H1 (cell line): ENCODE data around the gene CGB5. TPM values are rescaled to one million over a fixed set of nuclear protein-coding genes. Genes with fewer than 3 reads are reported as not detected.

Source experiments
- CTCF ChIA-PET: fragments of 300-600 bp; sonication (Branson Sonifier 250); formaldehyde crosslinking; loops from one replicate; lab custom pipeline; 2021; ENCODE audit not compliant: partially characterized antibody; lab: Charles Lee
- POLR2A ChIA-PET: fragments of 300-600 bp; sonication (Branson Sonifier 250); formaldehyde crosslinking; loops from one replicate; lab custom pipeline; 2021; ENCODE audit warnings: inconsistent platforms; ENCODE audit not compliant: partially characterized antibody; lab: Charles Lee
- DNase-seq, 2 experiments: peaks; one replicate each; pipeline versions ENCODE4 v3.0.0 to v3.0.0-alpha.2; 2010 to 2022; ENCODE audit warnings: low spot score in 2 of 2, low read depth in 1 of 2, mixed read lengths in 1 of 2
- FAIRE-seq: peaks from 2 replicates; lab custom pipeline; 2011; peaks lifted over from hg19 to GRCh38; lab: Jason Lieb, UNC
- H2AFZ ChIP-seq: 2 replicates; pipeline ENCODE4 v1.8.1; 2012; ENCODE audit warnings: low read length, inconsistent platforms
- H2AK5ac ChIP-seq: 2 replicates; pipeline ENCODE4 v1.6.1; 2013; ENCODE audit warnings: low read depth, low read length
- H2BK120ac ChIP-seq: replicated peaks from 2 replicates; pipeline ENCODE3; 2013; ENCODE audit warnings: low read depth, low read length, inconsistent platforms
- H2BK12ac ChIP-seq: 2 replicates; pipeline ENCODE4 v1.6.1; 2013; ENCODE audit warnings: low read depth, low read length
- H2BK15ac ChIP-seq: 2 replicates; pipeline ENCODE4 v1.6.1; 2013; ENCODE audit warnings: low read length
- H2BK20ac ChIP-seq: 2 replicates; pipeline ENCODE4 v1.6.1; 2013; ENCODE audit warnings: low read length
- H2BK5ac ChIP-seq: 2 replicates; pipeline ENCODE4 v1.6.1; 2013; ENCODE audit warnings: low read depth, low read length
- H3K14ac ChIP-seq: 2 replicates; pipeline ENCODE4 v1.6.1; 2013; ENCODE audit warnings: inconsistent platforms; ENCODE audit not compliant: insufficient read length
- H3K18ac ChIP-seq: 2 replicates; pipeline ENCODE4 v1.6.1; 2013; ENCODE audit warnings: low read length; ENCODE audit errors: extremely low read depth
- H3K23ac ChIP-seq: 2 replicates; pipeline ENCODE4 v1.6.1; 2013; ENCODE audit warnings: inconsistent platforms; ENCODE audit not compliant: insufficient read length
- H3K23me2 ChIP-seq: 2 replicates; pipeline ENCODE4 v1.6.1; 2013; ENCODE audit warnings: low read depth, low read length
- H3K27ac ChIP-seq: 2 replicates; pipeline ENCODE4 v1.6.1; 2011; ENCODE audit warnings: low read depth, low read length, inconsistent platforms
- H3K27me3 ChIP-seq, 4 experiments: replicated peaks in 1 of 4; 1 replicate in 1 of 4; 2 replicates in 3 of 4; pipeline versions ENCODE4 v1.6.1 to v1.8.1; 2011 to 2013; ENCODE audit warnings: low read length in 3 of 4, mild to moderate bottlenecking in 3 of 4, inconsistent platforms in 2 of 4, mixed read lengths in 2 of 4, moderate library complexity in 1 of 4; ENCODE audit not compliant: control insufficient read depth in 3 of 4, insufficient read depth in 3 of 4; ENCODE audit errors: extremely low read depth in 1 of 4
- H3K36me3 ChIP-seq, 4 experiments: 2 replicates each; pipeline versions ENCODE4 v1.6.1 to v1.8.1; 2011 to 2013; ENCODE audit warnings: mild to moderate bottlenecking in 4 of 4, low read length in 3 of 4, moderate library complexity in 2 of 4, control low read depth in 1 of 4, inconsistent platforms in 1 of 4; ENCODE audit not compliant: insufficient read depth in 4 of 4, control insufficient read depth in 2 of 4
- H3K4ac ChIP-seq: replicated peaks from 2 replicates; pipeline ENCODE3; 2013; ENCODE audit warnings: low read length, low read depth, mixed read lengths, inconsistent platforms; ENCODE audit not compliant: insufficient read length
- H3K4me1 ChIP-seq, 4 experiments: replicated peaks in 1 of 4; 1 replicate in 1 of 4; 2 replicates in 3 of 4; pipeline versions ENCODE4 v1.6.1 to v1.8.1; 2011 to 2013; ENCODE audit warnings: low read length in 3 of 4, inconsistent platforms in 2 of 4, mixed read lengths in 1 of 4; ENCODE audit not compliant: insufficient read depth in 4 of 4, control insufficient read depth in 3 of 4
- H3K4me2 ChIP-seq, 2 experiments: 2 replicates each; pipeline versions ENCODE4 v1.6.1 to v1.8.1; 2011 to 2013; ENCODE audit warnings: low read depth in 2 of 2, low read length in 2 of 2, control low read depth in 1 of 2, inconsistent platforms in 1 of 2, mild to moderate bottlenecking in 1 of 2; ENCODE audit not compliant: insufficient read depth in 1 of 2
- H3K4me3 ChIP-seq, 4 experiments: fragments of 200-600, 300-600 bp in 1 of 4; sonication (generic), shearing (Covaris generic), sonication (Bioruptor Twin) in 1 of 4; 2 replicates each; pipeline versions ENCODE4 v1.5.1 to v1.8.1; 2011 to 2016; ENCODE audit warnings: low read length in 4 of 4, low read depth in 3 of 4, control low read depth in 2 of 4, inconsistent platforms in 2 of 4, mild to moderate bottlenecking in 2 of 4, mixed read lengths in 1 of 4, moderate library complexity in 1 of 4; ENCODE audit not compliant: insufficient read depth in 2 of 4; ENCODE audit errors: extremely low read depth in 1 of 4
- H3K56ac ChIP-seq: replicated peaks from 2 replicates; pipeline ENCODE3; 2013; ENCODE audit warnings: low read depth, mild to moderate bottlenecking, mixed read lengths, low read length, inconsistent platforms; ENCODE audit not compliant: insufficient read length
- H3K79me1 ChIP-seq: 2 replicates; pipeline ENCODE4 v1.6.1; 2013; ENCODE audit warnings: low read depth, low read length, control low read depth
- H3K79me2 ChIP-seq, 2 experiments: 2 replicates each; pipeline versions ENCODE4 v1.6.1 to v1.8.1; 2012 to 2013; ENCODE audit warnings: low read length in 2 of 2, mild to moderate bottlenecking in 2 of 2, inconsistent platforms in 1 of 2; ENCODE audit not compliant: insufficient read depth in 2 of 2, control insufficient read depth in 1 of 2
- H3K9ac ChIP-seq, 4 experiments: replicated peaks in 1 of 4; 1 replicate in 1 of 4; 2 replicates in 3 of 4; pipeline versions ENCODE4 v1.6.1 to v1.8.1; 2011 to 2013; ENCODE audit warnings: low read depth in 3 of 4, low read length in 3 of 4, control low read depth in 2 of 4, mild to moderate bottlenecking in 2 of 4, moderate library complexity in 2 of 4, inconsistent platforms in 1 of 4; ENCODE audit errors: extremely low read depth in 1 of 4
- H3K9me3 ChIP-seq, 2 experiments: 2 replicates each; pipeline versions ENCODE4 v1.6.1 to v1.8.1; 2012 to 2013; ENCODE audit warnings: mild to moderate bottlenecking in 2 of 2, moderate library complexity in 2 of 2, control low read depth in 1 of 2, inconsistent platforms in 1 of 2, low read depth in 1 of 2, low read length in 1 of 2, mixed read lengths in 1 of 2; ENCODE audit not compliant: insufficient read depth in 2 of 2
- H4K20me1 ChIP-seq, 2 experiments: replicated peaks in 1 of 2; 2 replicates each; pipeline versions ENCODE3 to v1.8.1; 2011 to 2013; ENCODE audit warnings: inconsistent platforms in 2 of 2, low read length in 2 of 2, mild to moderate bottlenecking in 1 of 2; ENCODE audit not compliant: insufficient read depth in 2 of 2, control insufficient read depth in 1 of 2
- H4K5ac ChIP-seq: 2 replicates; pipeline ENCODE4 v1.6.1; 2013; ENCODE audit warnings: low read length, low read depth, mixed read lengths, inconsistent platforms; ENCODE audit not compliant: insufficient read length
- H4K8ac ChIP-seq: 2 replicates; pipeline ENCODE4 v1.8.0; 2013; ENCODE audit warnings: mild to moderate bottlenecking, moderate library complexity, low read length, inconsistent platforms; ENCODE audit not compliant: insufficient read depth; ENCODE audit errors: extremely low read depth
- H4K91ac ChIP-seq: replicated peaks from 2 replicates; pipeline ENCODE3; 2013; ENCODE audit warnings: low read length, mixed read lengths, inconsistent platforms; ENCODE audit not compliant: insufficient read length
- RAD21 ChIP-seq, 2 experiments: IDR thresholded peaks in 1 of 2; conservative IDR thresholded peaks in 1 of 2; 2 replicates each; pipeline ENCODE4 v1.6.1; 2011; ENCODE audit warnings: low read depth in 2 of 2, low read length in 2 of 2, improper control_type of control experiment in 1 of 2, inconsistent platforms in 1 of 2, mild to moderate bottlenecking in 1 of 2, moderate library complexity in 1 of 2
- SUZ12 ChIP-seq: fragments of 200-600 bp; sonication (generic); IDR thresholded peaks from 2 replicates; pipeline ENCODE4 v1.6.1; 2012; ENCODE audit warnings: mild to moderate bottlenecking, inconsistent platforms, low read length, moderate library complexity, mixed read lengths
- ZNF274 ChIP-seq: IDR thresholded peaks from 2 replicates; pipeline ENCODE4 v1.7.0; 2012; ENCODE audit warnings: low read length, borderline replicate concordance; ENCODE audit errors: extremely low read depth
- WGBS, 2 experiments: shearing (Covaris generic) in 1 of 2; methylation state at CpG; one replicate each; pipeline versions ENCODE4 v1.1.6 to v1.1.7; 2013 to 2015; ENCODE audit warnings: low lambda C conversion rate in 2 of 2, mixed read lengths in 2 of 2, inconsistent platforms in 1 of 2, low coverage in 1 of 2, missing lambda C conversion rate in 1 of 2; ENCODE audit not compliant: insufficient replicate concordance in 2 of 2, insufficient coverage in 1 of 2, insufficient read length in 1 of 2; ENCODE audit errors: extremely low coverage in 1 of 2, missing lambda C conversion rate in 1 of 2; 5-methylcytosine and 5-hydroxymethylcytosine counted together
- polyA plus RNA-seq, 7 experiments: library from polyadenylated mRNA; depleted of rRNA in 3 of 7; stranded (reverse) in 5 of 7; unstranded in 2 of 7; fragments of >200 nt in 5 of 7; fragments of 200-250 nt in 2 of 7; gene quantifications; 1 replicate in 5 of 7; 2 replicates in 1 of 7; 4 replicates in 1 of 7; pipeline versions ENCODE4 v1.2.1 to v1.2.3, GENCODE V29; 2011 to 2013; ENCODE audit warnings: missing spikeins in 2 of 7, mixed read lengths in 2 of 7
- total RNA-seq: library from RNA; stranded (reverse); fragmentation: NEBNext Ultra II Directional; extraction: Animal tissue kit (Norgen Biotek cat#: 25700); gene quantifications from 2 replicates; pipeline ENCODE4 v1.2.1, GENCODE V29; 2021
- TF ChIP-seq, protein P1 (sequence below), 3 experiments: IDR thresholded peaks; 1 replicate in 2 of 3; 2 replicates in 1 of 3; pipeline versions ENCODE4 v1.5.1 to v1.6.1; 2011; ENCODE audit warnings: low read length in 3 of 3, mild to moderate bottlenecking in 3 of 3, inconsistent platforms in 2 of 3, low read depth in 1 of 3, moderate library complexity in 1 of 3; ENCODE audit not compliant: insufficient read depth in 1 of 3; ENCODE audit errors: control extremely low read depth in 1 of 3
- TF ChIP-seq, protein P2 (sequence below): IDR thresholded peaks from 2 replicates; pipeline ENCODE4 v1.6.1; 2012; ENCODE audit warnings: inconsistent platforms
- TF ChIP-seq, protein P3 (sequence below): IDR thresholded peaks from 2 replicates; pipeline ENCODE4 v1.6.1; 2012; ENCODE audit warnings: inconsistent platforms

Gene CGB5
- total and polyA plus RNA-seq, 2 of the 8 experiments (the other 6 are each of a cell fraction or from before 2014, with no cell fraction given), result 0.63 to 0.68 TPM

DNA sequence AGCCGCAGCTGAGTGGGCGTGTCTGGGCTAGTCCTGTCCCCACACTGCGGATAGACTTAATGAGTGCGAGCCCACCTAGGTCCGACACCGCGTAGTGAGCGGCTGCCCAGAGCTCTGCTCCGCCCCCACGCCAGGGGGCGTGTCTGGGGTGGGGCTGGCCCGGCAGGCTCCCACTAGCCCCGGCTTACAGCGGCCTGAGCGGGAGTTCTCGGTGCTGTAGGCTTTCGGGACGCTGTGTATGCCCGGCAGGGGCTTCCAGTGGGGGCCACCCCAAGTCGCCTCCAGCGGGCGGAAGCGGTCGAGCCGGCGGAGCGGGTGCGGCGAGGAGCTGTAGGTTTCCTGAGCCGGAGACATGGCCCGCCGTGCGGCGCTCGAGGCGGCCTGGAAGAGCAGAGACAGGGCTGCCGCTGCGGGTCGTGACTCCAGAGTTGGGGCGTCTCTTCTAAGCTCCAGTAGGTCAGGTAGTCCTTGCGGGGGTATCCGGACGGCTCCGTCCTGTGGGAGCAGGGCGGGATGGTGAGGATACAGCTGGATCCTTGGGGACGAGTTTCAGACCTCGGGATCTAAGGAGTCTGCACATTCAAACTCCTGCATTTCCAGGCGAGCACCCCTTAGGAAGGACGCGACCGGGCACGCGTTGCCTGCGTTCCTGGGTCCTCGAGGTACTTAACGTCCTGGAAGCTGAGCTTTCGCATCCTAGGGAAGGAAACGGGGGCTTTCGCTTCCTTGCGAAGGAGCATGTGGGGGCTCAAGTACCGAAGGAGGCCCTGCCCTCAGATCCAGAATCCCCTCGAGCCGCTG, 12.7 kb downstream of the CGB5 start:
- no peak overlapping the region for H2BK120ac ChIP-seq
- H4K20me1 ChIP-seq, result peaks cover 0 to 2% of the 10 kb centered on the region in 2 experiments
- H3K4ac ChIP-seq, result no peak overlapping the region
- H2BK5ac ChIP-seq, result no peak overlapping the region
- no peaks in the 10 kb centered on the region for H3K79me1 ChIP-seq
- no peaks in the 10 kb centered on the region for H3K36me3 ChIP-seq
- H3K4me2 ChIP-seq, result peak overlapping the region; percentile 80 to 83
- H3K56ac ChIP-seq, result no peak overlapping the region
- no peak overlapping the region; a peak in 1 of 7 replicates for H3K9ac ChIP-seq
- no peak overlapping the region for H2AK5ac ChIP-seq
- H3K9me3 ChIP-seq, result no peaks in the 10 kb centered on the region
- 5% methylated on average over 54 of the region's 63 CpGs; no CpG with 5 or more reads in 1 of the 2 experiments for WGBS, 2 experiments
- H2AFZ ChIP-seq, result peak overlapping the region; percentile 81; the same call in 1 of the 2 replicates
- H3K27me3 ChIP-seq, result peaks cover 10 to 48% (median 44%) of the 10 kb centered on the region in 4 experiments
- H2BK20ac ChIP-seq, result no peak overlapping the region
- CTCF ChIA-PET, result interaction anchor here (0.8 to 1.2 kb wide), 2 partner anchors 13 to 166 kb away, joined by 3 read pairs; no protein-coding TSS in a partner anchor
- peak overlapping the region; percentile 36 to 64 (median 50) for H3K4me3 ChIP-seq
- no peak for FAIRE-seq
- DNase-seq, result peak in 1 of 2 experiments; percentile 89
- POLR2A ChIA-PET, result interaction anchor here (0.6 to 1.2 kb wide), 2 partner anchors 39 to 42 kb away, joined by 3 read pairs; no protein-coding TSS in a partner anchor
- peak overlapping the region; percentile 68 for H4K8ac ChIP-seq
- no peak overlapping the region; the same call in none of the 2 replicates for H3K18ac ChIP-seq
- no peaks in the 10 kb centered on the region for H3K79me2 ChIP-seq
- H2BK15ac ChIP-seq, result no peak overlapping the region
- H3K27ac ChIP-seq, result no peak overlapping the region
- no peak overlapping the region for H4K5ac ChIP-seq
- H4K91ac ChIP-seq, result no peak overlapping the region
- H3K14ac ChIP-seq, result no peak overlapping the region
- H3K23me2 ChIP-seq, result peaks cover 6% of the 10 kb centered on the region; the same call in 1 of the 2 replicates
- H3K23ac ChIP-seq, result no peak overlapping the region
- H3K4me1 ChIP-seq, result peaks cover 0 to 11% (median 9%) of the 10 kb centered on the region in 4 experiments; a peak in 6 of 7 replicates
- no peak overlapping the region for H2BK12ac ChIP-seq
- TF ChIP-seq, protein P1, sequence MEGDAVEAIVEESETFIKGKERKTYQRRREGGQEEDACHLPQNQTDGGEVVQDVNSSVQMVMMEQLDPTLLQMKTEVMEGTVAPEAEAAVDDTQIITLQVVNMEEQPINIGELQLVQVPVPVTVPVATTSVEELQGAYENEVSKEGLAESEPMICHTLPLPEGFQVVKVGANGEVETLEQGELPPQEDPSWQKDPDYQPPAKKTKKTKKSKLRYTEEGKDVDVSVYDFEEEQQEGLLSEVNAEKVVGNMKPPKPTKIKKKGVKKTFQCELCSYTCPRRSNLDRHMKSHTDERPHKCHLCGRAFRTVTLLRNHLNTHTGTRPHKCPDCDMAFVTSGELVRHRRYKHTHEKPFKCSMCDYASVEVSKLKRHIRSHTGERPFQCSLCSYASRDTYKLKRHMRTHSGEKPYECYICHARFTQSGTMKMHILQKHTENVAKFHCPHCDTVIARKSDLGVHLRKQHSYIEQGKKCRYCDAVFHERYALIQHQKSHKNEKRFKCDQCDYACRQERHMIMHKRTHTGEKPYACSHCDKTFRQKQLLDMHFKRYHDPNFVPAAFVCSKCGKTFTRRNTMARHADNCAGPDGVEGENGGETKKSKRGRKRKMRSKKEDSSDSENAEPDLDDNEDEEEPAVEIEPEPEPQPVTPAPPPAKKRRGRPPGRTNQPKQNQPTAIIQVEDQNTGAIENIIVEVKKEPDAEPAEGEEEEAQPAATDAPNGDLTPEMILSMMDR (IDR thresholded peaks at IDR 0.05; ENCODE audit: control extremely low read depth in 1 of 3, insufficient read depth in 1 of 3, low read depth in 1 of 3, low read length in 3 of 3), result peak; percentile 13 to 34 (median 28); a peak in 2 of 4 replicates
- TF ChIP-seq RAD21 (IDR thresholded peaks at IDR 0.05 in 1 of 2, conservative IDR thresholded peaks at IDR 0.05 in 1 of 2; ENCODE audit: low read depth in 2 of 2, low read length in 2 of 2) (peak in 1 of 2 experiments; percentile 12; a peak in 1 of 4 replicates), SUZ12 (peak; percentile 79; the same call in 1 of the 2 replicates), ZNF274 (no peak)
- TF ChIP-seq, protein P2, sequence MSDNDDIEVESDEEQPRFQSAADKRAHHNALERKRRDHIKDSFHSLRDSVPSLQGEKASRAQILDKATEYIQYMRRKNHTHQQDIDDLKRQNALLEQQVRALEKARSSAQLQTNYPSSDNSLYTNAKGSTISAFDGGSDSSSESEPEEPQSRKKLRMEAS, result peak; percentile 80
- TF ChIP-seq, protein P3, sequence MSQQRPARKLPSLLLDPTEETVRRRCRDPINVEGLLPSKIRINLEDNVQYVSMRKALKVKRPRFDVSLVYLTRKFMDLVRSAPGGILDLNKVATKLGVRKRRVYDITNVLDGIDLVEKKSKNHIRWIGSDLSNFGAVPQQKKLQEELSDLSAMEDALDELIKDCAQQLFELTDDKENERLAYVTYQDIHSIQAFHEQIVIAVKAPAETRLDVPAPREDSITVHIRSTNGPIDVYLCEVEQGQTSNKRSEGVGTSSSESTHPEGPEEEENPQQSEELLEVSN, result peak; percentile 73
